SJSA1 (cell line): ENCODE measurements around the gene CHRNA4. TPM values are rescaled to one million over a fixed set of nuclear protein-coding genes. Genes with fewer than 3 reads are reported as not detected.

Source experiments
- DNase-seq, 2 experiments: peaks; one replicate each; pipeline ENCODE4 v3.0.0-alpha.2; 2015 to 2020; ENCODE audit warnings: low spot score in 2 of 2, low read depth in 1 of 2
- H3K27ac ChIP-seq: fragments of 250-450 bp; sonication (Bioruptor Pico); 2 replicates; pipeline ENCODE4 v1.5.1; 2020; ENCODE audit warnings: mild to moderate bottlenecking, moderate library complexity
- H3K27me3 ChIP-seq: fragments of 250-450 bp; sonication (Bioruptor Pico); replicated peaks from 2 replicates; pipeline ENCODE4 v1.5.1; 2020; ENCODE audit warnings: mild to moderate bottlenecking, moderate library complexity
- H3K36me3 ChIP-seq: fragments of 250-450 bp; sonication (Bioruptor Pico); 2 replicates; pipeline ENCODE4 v1.5.1; 2020; ENCODE audit warnings: mild to moderate bottlenecking
- H3K4me1 ChIP-seq: fragments of 250-450 bp; sonication (Bioruptor Pico); replicated peaks from 2 replicates; pipeline ENCODE4 v1.6.1; 2021; ENCODE audit warnings: mild to moderate bottlenecking
- H3K4me3 ChIP-seq: fragments of 250-450 bp; sonication (Bioruptor Pico); 2 replicates; pipeline ENCODE4 v1.5.1; 2020; ENCODE audit warnings: mild to moderate bottlenecking
- H3K9me3 ChIP-seq: fragments of 250-450 bp; sonication (Bioruptor Pico); replicated peaks from 2 replicates; pipeline ENCODE4 v1.5.1; 2020; ENCODE audit warnings: mild to moderate bottlenecking
- total RNA-seq: library from RNA; depleted of rRNA; stranded (reverse); fragments of >200 nt; shearing (Covaris generic); gene quantifications from 2 replicates; pipeline ENCODE4 v1.2.3, GENCODE V29; 2014

CHRNA4 gene
- total RNA-seq, 1 experiment from 2014 or later, result not detected

- H3K27me3 ChIP-seq, result peaks cover 62% of the 10 kb centered on the region
- no peak overlapping the region for H3K4me3 ChIP-seq
- H3K27ac ChIP-seq, result no peak overlapping the region
- no peaks in the 10 kb centered on the region for H3K4me1 ChIP-seq
- DNase-seq, result no peak
- H3K36me3 ChIP-seq, result no peaks in the 10 kb centered on the region
- no peaks in the 10 kb centered on the region for H3K9me3 ChIP-seq
These were observed 6.4 kb upstream of the CHRNA4 start for GRCh38 chr20:63367446-63368055.

GRCh38 chr20:63366390-63367365 is 5.5 kb upstream of the CHRNA4 start:
- Histone ChIP-seq H3K27me3 (peaks cover 65% of the 10 kb centered on the region), H3K4me3 (no peak overlapping the region), H3K36me3 (no peaks in the 10 kb centered on the region), H3K27ac (no peak overlapping the region), H3K9me3 (no peaks in the 10 kb centered on the region), H3K4me1 (no peaks in the 10 kb centered on the region)
- DNase-seq, result no peak

- DNase-seq, result no peak
- Histone ChIP-seq H3K4me3 (no peak overlapping the region), H3K4me1 (no peaks in the 10 kb centered on the region), H3K27ac (no peak overlapping the region), H3K27me3 (peaks cover 63% of the 10 kb centered on the region), H3K9me3 (no peaks in the 10 kb centered on the region), H3K36me3 (no peaks in the 10 kb centered on the region)
These were observed 4.6 kb upstream of the CHRNA4 start for GRCh38 chr20:63365601-63366389.

- Histone ChIP-seq H3K36me3 (no peaks in the 10 kb centered on the region), H3K4me1 (no peaks in the 10 kb centered on the region), H3K9me3 (no peaks in the 10 kb centered on the region), H3K4me3 (no peak overlapping the region), H3K27ac (no peak overlapping the region), H3K27me3 (peaks cover 68% of the 10 kb centered on the region)
- no peak for DNase-seq
These were observed 3.8 kb upstream of the CHRNA4 start for GRCh38 chr20:63364801-63365585.

- Histone ChIP-seq H3K27ac (no peak overlapping the region), H3K4me3 (no peak overlapping the region), H3K36me3 (no peaks in the 10 kb centered on the region), H3K27me3 (peaks cover 74% of the 10 kb centered on the region), H3K9me3 (no peaks in the 10 kb centered on the region), H3K4me1 (no peaks in the 10 kb centered on the region)
- no peak for DNase-seq
These were observed 2.9 kb upstream of the CHRNA4 start for GRCh38 chr20:63363981-63364561.

GRCh38 chr20:63363013-63363957 is 2.1 kb upstream of the CHRNA4 start:
- Histone ChIP-seq H3K4me1 (no peaks in the 10 kb centered on the region), H3K9me3 (no peaks in the 10 kb centered on the region), H3K36me3 (no peaks in the 10 kb centered on the region), H3K4me3 (no peak overlapping the region), H3K27ac (no peak overlapping the region), H3K27me3 (peaks cover 73% of the 10 kb centered on the region)
- DNase-seq, result no peak

- no peak for DNase-seq
- Histone ChIP-seq H3K27me3 (peaks cover 77% of the 10 kb centered on the region), H3K4me3 (no peak overlapping the region), H3K36me3 (no peaks in the 10 kb centered on the region), H3K4me1 (no peaks in the 10 kb centered on the region), H3K27ac (no peak overlapping the region), H3K9me3 (no peaks in the 10 kb centered on the region)
These were observed 1.4 kb upstream of the CHRNA4 start for GRCh38 chr20:63362436-63363009.

GRCh38 chr20:63361519-63362435 is 628 bp upstream of the CHRNA4 start:
- Histone ChIP-seq H3K36me3 (no peaks in the 10 kb centered on the region), H3K9me3 (no peaks in the 10 kb centered on the region), H3K4me3 (no peak overlapping the region), H3K4me1 (no peaks in the 10 kb centered on the region), H3K27ac (no peak overlapping the region), H3K27me3 (peaks cover 69% of the 10 kb centered on the region)
- no peak for DNase-seq

GRCh38 chr20:63359937-63360849 is 956 bp downstream of the CHRNA4 start:
- Histone ChIP-seq H3K27me3 (peaks cover 59% of the 10 kb centered on the region), H3K9me3 (no peaks in the 10 kb centered on the region), H3K36me3 (no peaks in the 10 kb centered on the region), H3K4me1 (no peaks in the 10 kb centered on the region), H3K27ac (no peak overlapping the region), H3K4me3 (no peak overlapping the region)
- no peak for DNase-seq

GRCh38 chr20:63359164-63359934 is 1.8 kb downstream of the CHRNA4 start:
- Histone ChIP-seq H3K4me1 (no peaks in the 10 kb centered on the region), H3K27ac (no peak overlapping the region), H3K4me3 (no peak overlapping the region), H3K9me3 (no peaks in the 10 kb centered on the region), H3K27me3 (peaks cover 58% of the 10 kb centered on the region), H3K36me3 (no peaks in the 10 kb centered on the region)
- no peak for DNase-seq
